ENCODE results near the gene EXOC3. TPM values are rescaled to one million over a fixed set of nuclear protein-coding genes. Genes with fewer than 3 reads are reported as not detected.

EXOC3 gene
- total RNA-seq, 1 experiment from 2014 or later, result 155 TPM

DNA sequence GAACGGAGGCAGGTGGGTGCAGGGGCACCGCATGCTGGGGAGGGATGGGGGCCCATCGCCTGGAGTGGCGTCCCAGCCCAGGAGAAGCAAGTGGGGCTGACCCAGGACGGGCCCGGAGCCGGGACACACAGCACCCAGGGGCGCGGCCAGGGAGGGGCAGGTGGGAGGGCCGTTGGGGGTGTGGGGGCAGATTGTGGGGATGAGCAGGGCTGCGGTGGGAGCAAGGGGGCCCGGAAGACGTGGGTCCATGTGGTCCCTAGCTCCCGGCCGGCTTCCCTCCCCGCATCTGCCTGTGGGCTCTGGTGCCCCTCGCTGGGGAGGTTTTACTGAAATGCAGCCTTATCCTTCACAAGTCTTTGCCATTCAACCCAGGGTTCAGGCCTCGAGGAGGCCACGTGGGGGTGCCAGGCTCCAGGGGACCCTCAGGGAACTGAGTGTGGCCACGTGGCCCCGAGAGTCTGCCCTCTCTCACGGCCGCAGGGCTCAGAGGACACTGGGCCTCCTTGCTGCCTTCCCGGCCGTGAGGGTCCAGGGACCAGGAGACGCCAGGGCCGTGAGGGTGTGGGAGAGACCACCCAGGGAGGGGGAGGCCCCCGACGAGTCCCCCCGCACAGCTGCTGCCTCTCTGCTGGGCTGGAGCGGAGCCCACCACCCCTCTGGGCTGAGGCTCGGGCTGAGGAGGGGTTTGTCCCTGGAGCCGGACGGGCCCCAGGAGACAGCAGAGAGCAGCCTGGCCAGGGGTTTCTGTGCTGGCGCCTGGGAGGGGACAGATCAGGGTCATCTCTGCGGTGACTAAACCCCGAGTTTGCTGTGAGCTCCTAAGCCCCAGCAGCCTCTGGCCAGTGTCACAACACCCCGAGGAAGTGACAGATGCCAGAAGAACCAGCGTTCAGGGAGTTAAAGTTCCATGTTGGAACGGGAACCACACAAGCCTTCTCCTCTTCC lies 46.0 kb downstream of the EXOC3 start:
- Histone ChIP-seq H3K27ac (no peak overlapping the region), H3K36me3 (ENCODE audit: low read depth) (no peaks in the 10 kb centered on the region), H3F3A (ENCODE audit: insufficient read depth, low read depth) (no peaks in the 10 kb centered on the region), H3K27me3 (ENCODE audit: insufficient read depth, low read depth) (peaks cover 36% of the 10 kb centered on the region), H3K9me2 (ENCODE audit: insufficient read depth) (no peaks in the 10 kb centered on the region), H3K79me2 (ENCODE audit: low read depth) (no peaks in the 10 kb centered on the region), H3K4me3 (no peak overlapping the region), H2AFZ (no peak overlapping the region), H3K4me2 (no peak overlapping the region), H4K20me1 (ENCODE audit: insufficient read depth) (no peaks in the 10 kb centered on the region; the same call in 1 of the 2 replicates), H3K4me1 (replicated peaks; ENCODE audit: insufficient read depth) (0 out of 2 replicates have a peak, but pooled peaks cover 8% of the 10 kb centered on the region), H3K9me3 (ENCODE audit: insufficient read depth, low read depth) (no peaks in the 10 kb centered on the region)
- no TSS peak for BruUV-seq (replicated peaks)
- no peak for TF ChIP-seq EZH2 (IDR thresholded peaks at IDR 0.05; ENCODE audit: low read depth)
- TF ChIP-seq, protein P1, sequence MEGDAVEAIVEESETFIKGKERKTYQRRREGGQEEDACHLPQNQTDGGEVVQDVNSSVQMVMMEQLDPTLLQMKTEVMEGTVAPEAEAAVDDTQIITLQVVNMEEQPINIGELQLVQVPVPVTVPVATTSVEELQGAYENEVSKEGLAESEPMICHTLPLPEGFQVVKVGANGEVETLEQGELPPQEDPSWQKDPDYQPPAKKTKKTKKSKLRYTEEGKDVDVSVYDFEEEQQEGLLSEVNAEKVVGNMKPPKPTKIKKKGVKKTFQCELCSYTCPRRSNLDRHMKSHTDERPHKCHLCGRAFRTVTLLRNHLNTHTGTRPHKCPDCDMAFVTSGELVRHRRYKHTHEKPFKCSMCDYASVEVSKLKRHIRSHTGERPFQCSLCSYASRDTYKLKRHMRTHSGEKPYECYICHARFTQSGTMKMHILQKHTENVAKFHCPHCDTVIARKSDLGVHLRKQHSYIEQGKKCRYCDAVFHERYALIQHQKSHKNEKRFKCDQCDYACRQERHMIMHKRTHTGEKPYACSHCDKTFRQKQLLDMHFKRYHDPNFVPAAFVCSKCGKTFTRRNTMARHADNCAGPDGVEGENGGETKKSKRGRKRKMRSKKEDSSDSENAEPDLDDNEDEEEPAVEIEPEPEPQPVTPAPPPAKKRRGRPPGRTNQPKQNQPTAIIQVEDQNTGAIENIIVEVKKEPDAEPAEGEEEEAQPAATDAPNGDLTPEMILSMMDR (conservative IDR thresholded peaks at IDR 0.05), result no peak
- ChIA-PET POLR2A (ENCODE audit: unreplicated experiment) (no interaction called here), CTCF (no interaction called here)
- intact Hi-C loops (cut with micrococcal nuclease; ENCODE audit: unreplicated experiment), result no loop called here
- DNase-seq, result no peak

DNA sequence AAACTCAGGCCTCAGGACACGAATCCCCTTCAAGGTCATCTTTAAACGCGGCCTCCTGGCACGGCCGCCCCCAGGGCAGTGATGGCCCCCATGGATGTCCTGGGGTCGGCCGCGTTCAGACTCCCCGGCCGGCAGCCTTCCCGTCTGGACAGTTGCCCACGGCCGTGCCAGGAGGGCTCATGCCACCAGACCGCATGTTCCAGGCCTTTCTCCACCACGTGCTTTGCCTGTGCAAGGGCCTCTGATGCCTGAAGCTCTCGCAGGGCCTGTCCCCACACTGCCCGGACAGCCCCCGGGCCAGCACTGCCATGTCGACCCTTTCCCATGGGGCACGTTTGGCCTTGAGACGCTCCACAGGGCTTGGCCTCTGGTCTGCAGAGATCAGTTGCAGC lies 46.7 kb downstream of the EXOC3 start:
- BruUV-seq (replicated peaks), result no TSS peak
- H3K4me2 ChIP-seq, result no peak overlapping the region
- DNase-seq, result no peak
- H3K27me3 ChIP-seq (ENCODE audit: insufficient read depth, low read depth), result peaks cover 42% of the 10 kb centered on the region
- no peak overlapping the region for H2AFZ ChIP-seq
- intact Hi-C loops (cut with micrococcal nuclease; ENCODE audit: unreplicated experiment), result no loop called here
- H3K4me1 ChIP-seq (replicated peaks; ENCODE audit: insufficient read depth), result 0 out of 2 replicates have a peak, but pooled peaks cover 8% of the 10 kb centered on the region
- no peaks in the 10 kb centered on the region; the same call in 1 of the 2 replicates for H4K20me1 ChIP-seq (ENCODE audit: insufficient read depth)
- no peak for TF ChIP-seq EZH2 (IDR thresholded peaks at IDR 0.05; ENCODE audit: low read depth)
- TF ChIP-seq, protein P1 (conservative IDR thresholded peaks at IDR 0.05), result no peak
- no peaks in the 10 kb centered on the region for H3K79me2 ChIP-seq (ENCODE audit: low read depth)
- H3K9me3 ChIP-seq (ENCODE audit: insufficient read depth, low read depth), result no peaks in the 10 kb centered on the region
- no peaks in the 10 kb centered on the region for H3K36me3 ChIP-seq (ENCODE audit: low read depth)
- H3K9me2 ChIP-seq (ENCODE audit: insufficient read depth), result no peaks in the 10 kb centered on the region
- H3K27ac ChIP-seq, result no peak overlapping the region
- no peaks in the 10 kb centered on the region for H3F3A ChIP-seq (ENCODE audit: insufficient read depth, low read depth)
- CTCF ChIA-PET, result no interaction called here
- H3K4me3 ChIP-seq, result no peak overlapping the region
- POLR2A ChIA-PET (ENCODE audit: unreplicated experiment), result no interaction called here

DNA sequence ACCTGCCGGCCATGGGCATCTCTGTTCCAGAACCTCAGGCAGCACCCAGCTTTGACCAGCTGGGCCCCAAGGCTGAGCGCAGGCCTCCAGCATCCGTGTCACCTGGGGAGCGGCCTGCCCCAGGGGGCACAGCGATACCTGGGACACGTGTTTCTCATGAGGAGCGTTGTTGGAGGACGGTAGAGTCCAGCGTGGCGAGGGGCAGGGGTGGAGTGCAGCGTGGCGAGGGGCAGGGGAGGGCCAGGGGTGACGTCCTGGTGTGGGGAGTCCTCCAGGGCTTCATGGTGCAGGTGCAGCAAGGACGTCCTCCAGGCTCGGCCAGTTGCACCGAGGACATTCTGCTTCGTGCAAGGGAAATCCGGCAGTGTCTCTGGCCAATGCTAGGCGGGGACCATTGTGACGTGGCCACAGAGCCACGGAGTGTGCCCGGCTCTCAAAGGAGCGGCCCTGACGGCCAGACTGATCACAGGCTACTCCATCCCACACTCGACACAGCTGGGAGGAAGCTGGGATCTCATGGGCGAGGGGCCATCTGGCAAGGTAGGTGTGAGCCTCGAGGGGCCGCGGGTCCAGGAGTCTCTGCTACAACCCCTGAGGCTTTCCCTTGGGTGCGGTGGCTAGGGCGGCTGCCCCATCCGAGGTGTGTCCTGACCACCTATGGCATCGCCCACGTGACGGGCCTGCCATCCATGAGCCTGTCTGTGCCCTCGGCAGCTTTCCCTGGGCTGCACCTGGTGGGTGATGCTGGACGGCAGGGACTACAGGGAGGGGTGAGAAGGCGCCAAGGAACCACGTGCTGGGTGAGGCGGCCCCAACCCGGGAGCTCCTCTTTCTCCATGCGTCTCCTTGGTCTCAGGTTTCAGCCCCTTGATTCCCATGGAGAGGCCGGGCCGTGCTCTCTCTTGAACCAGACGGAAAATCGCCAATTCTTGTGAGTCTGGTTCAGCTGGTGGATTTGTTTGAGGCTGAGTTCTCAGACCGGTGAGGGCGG lies 47.4 kb downstream of the EXOC3 start:
- Histone ChIP-seq H3K4me2 (no peak overlapping the region), H3K27me3 (ENCODE audit: insufficient read depth, low read depth) (peaks cover 47% of the 10 kb centered on the region), H3F3A (ENCODE audit: insufficient read depth, low read depth) (no peaks in the 10 kb centered on the region), H3K9me3 (ENCODE audit: insufficient read depth, low read depth) (no peaks in the 10 kb centered on the region), H3K27ac (no peak overlapping the region), H3K4me1 (replicated peaks; ENCODE audit: insufficient read depth) (0 out of 2 replicates have a peak, but pooled peaks cover 8% of the 10 kb centered on the region), H3K36me3 (ENCODE audit: low read depth) (no peaks in the 10 kb centered on the region), H4K20me1 (ENCODE audit: insufficient read depth) (no peaks in the 10 kb centered on the region; the same call in 1 of the 2 replicates), H3K9me2 (ENCODE audit: insufficient read depth) (no peaks in the 10 kb centered on the region), H3K4me3 (no peak overlapping the region), H3K79me2 (ENCODE audit: low read depth) (no peaks in the 10 kb centered on the region), H2AFZ (no peak overlapping the region)
- no peak for DNase-seq
- intact Hi-C loops (cut with micrococcal nuclease; ENCODE audit: unreplicated experiment), result no loop called here
- CTCF ChIA-PET, result no interaction called here
- POLR2A ChIA-PET (ENCODE audit: unreplicated experiment), result no interaction called here
- no peak for TF ChIP-seq EZH2 (IDR thresholded peaks at IDR 0.05; ENCODE audit: low read depth)
- TF ChIP-seq, protein P1 (conservative IDR thresholded peaks at IDR 0.05), result no peak
- BruUV-seq (replicated peaks), result no TSS peak

Measured in PC-9 (cell line).